Measurements from ENCODE around the gene EIF4ENIF1. TPM values are rescaled to one million over a fixed set of nuclear protein-coding genes. Genes with fewer than 3 reads are reported as not detected.

Gene EIF4ENIF1
- total RNA-seq, 1 donor from 2014 or later, result 31.5 TPM

DNA sequence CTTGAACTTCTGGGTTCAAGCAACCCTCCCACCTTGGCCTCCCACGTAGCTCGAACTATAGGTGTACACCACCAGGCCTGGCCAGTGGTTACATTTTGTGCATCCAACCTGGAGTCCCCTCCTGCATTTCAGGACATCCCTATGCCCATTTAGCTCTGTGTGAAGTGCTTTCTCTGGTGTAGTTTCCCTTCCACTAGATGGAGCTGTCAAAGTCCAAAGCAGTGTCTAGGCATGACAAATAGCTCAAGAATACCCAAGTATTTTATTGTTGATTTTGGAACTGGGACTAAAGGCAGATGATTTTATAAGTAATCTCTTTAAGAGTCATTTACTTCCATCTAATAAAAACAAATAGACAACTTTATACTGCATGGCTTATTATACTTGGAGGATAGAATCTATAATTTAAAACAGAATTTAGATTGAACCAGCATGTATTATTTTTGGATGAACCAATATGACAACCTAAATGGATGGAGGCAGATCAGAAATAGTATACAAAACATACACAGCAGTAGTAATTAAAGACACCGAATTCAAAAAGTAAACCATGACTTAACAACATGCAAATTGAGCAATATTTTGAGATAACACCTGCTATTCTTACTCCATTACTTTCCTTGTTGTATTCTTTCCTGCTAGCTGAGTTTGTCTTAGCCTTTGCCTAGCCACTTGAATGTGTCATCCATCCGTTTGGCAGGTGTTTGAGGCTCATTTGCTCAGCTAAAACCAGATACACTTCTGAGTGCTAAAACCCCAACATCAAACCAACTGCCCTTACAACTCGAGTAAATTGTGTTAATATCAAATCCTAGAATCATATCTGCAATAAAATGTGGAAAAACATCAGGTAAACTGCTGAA lies 37.7 kb downstream of the EIF4ENIF1 start:
- peaks cover 79% of the 10 kb centered on the region for H3K36me3 ChIP-seq
- intact Hi-C loops (cut with DNase I), result no loop called here
- H3K9me3 ChIP-seq, result no peaks in the 10 kb centered on the region
- TF ChIP-seq, protein P1, sequence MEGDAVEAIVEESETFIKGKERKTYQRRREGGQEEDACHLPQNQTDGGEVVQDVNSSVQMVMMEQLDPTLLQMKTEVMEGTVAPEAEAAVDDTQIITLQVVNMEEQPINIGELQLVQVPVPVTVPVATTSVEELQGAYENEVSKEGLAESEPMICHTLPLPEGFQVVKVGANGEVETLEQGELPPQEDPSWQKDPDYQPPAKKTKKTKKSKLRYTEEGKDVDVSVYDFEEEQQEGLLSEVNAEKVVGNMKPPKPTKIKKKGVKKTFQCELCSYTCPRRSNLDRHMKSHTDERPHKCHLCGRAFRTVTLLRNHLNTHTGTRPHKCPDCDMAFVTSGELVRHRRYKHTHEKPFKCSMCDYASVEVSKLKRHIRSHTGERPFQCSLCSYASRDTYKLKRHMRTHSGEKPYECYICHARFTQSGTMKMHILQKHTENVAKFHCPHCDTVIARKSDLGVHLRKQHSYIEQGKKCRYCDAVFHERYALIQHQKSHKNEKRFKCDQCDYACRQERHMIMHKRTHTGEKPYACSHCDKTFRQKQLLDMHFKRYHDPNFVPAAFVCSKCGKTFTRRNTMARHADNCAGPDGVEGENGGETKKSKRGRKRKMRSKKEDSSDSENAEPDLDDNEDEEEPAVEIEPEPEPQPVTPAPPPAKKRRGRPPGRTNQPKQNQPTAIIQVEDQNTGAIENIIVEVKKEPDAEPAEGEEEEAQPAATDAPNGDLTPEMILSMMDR (IDR thresholded peaks at IDR 0.05), result peak; percentile 40
- no peak overlapping the region for H3K4me3 ChIP-seq
- ATAC-seq (peak; percentile 59 to 75), DNase-seq (no peak)
- no peak overlapping the region for H3K27ac ChIP-seq
- no peaks in the 10 kb centered on the region for H3K4me1 ChIP-seq
- no peaks in the 10 kb centered on the region for H3K27me3 ChIP-seq (ENCODE audit: low read depth)

DNA sequence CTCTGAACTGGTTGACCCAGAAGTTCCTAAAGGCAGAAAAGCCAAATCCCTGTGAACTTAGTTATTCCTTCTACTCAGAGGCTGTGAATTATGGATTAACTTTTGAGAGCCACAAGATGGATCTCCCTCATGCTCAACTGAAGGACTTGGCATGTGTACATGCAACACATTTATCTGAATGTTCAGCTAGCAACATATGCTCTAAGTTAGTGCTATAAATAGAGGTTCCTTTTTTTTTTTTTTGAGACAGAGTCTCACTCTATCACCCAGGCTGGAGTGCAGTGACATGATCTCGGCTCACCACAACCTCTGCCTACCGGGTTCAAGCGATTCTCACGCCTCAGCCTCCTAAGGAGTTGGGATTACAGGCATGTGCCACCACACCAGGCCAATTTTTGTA lies 40.1 kb downstream of the EIF4ENIF1 start:
- H3K27ac ChIP-seq, result no peak overlapping the region
- intact Hi-C loops (cut with DNase I), result no loop called here
- no peak for DNase-seq
- H3K4me3 ChIP-seq, result no peak overlapping the region
- peaks cover 81% of the 10 kb centered on the region for H3K36me3 ChIP-seq
- no peaks in the 10 kb centered on the region for H3K4me1 ChIP-seq
- TF ChIP-seq, protein P1 (IDR thresholded peaks at IDR 0.05), result no peak
- no peak for ATAC-seq
- H3K27me3 ChIP-seq (ENCODE audit: low read depth), result no peaks in the 10 kb centered on the region
- no peaks in the 10 kb centered on the region for H3K9me3 ChIP-seq

DNA sequence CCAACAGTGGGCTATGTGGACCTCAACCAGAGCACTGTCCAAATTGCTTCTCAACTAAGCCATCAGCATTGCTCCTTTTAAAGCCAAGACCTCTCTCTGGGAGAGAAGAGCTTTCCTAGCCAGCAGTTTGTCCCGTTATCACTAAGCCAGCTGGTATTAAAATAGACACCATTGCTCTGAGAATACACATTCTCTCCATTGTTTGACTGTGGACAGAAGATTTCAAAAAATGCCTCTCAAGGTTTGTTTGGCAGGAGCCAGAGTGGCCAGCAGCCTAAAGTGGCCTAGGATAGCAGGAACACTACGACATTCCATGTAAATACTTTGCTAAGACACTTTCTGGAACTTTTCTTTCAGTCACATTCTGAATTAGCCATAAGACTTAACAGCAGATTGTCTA lies 41.3 kb downstream of the EIF4ENIF1 start:
- no peaks in the 10 kb centered on the region for H3K9me3 ChIP-seq
- ATAC-seq, result peak in 1 of 2 donors; percentile 29
- no peaks in the 10 kb centered on the region for H3K4me1 ChIP-seq
- H3K4me3 ChIP-seq, result no peak overlapping the region
- no peaks in the 10 kb centered on the region for H3K27me3 ChIP-seq (ENCODE audit: low read depth)
- H3K27ac ChIP-seq, result no peak overlapping the region
- H3K36me3 ChIP-seq, result peaks cover 81% of the 10 kb centered on the region
- TF ChIP-seq, protein P1 (IDR thresholded peaks at IDR 0.05), result no peak
- no peak for DNase-seq
- intact Hi-C loops (cut with DNase I), result no loop called here

DNA sequence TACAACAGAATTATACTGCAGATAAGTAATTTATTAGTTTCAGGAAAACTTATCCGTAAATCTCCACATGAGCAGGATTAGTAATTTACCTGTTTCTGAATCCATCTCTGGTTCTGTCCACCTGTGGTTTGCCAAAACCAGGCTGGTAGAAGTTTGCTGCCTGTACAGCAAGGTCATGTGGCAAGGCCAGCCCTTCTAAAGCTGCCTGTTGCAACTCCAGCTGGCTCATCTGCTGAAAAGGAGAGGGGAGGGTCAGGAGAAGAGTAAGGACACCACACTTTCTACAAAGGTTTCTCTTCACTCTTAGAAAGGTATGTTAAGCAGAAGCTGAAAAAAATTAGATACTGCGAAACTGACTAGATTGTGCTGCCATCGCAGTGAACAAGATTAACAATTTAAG lies 42.3 kb downstream of the EIF4ENIF1 start:
- H3K27me3 ChIP-seq (ENCODE audit: low read depth), result no peaks in the 10 kb centered on the region
- intact Hi-C loops (cut with DNase I), result no loop called here
- TF ChIP-seq, protein P1 (IDR thresholded peaks at IDR 0.05), result no peak
- H3K4me3 ChIP-seq, result no peak overlapping the region
- H3K4me1 ChIP-seq, result no peaks in the 10 kb centered on the region
- ATAC-seq (no peak), DNase-seq (no peak)
- no peaks in the 10 kb centered on the region for H3K9me3 ChIP-seq
- peaks cover 81% of the 10 kb centered on the region for H3K36me3 ChIP-seq
- no peak overlapping the region for H3K27ac ChIP-seq

DNA sequence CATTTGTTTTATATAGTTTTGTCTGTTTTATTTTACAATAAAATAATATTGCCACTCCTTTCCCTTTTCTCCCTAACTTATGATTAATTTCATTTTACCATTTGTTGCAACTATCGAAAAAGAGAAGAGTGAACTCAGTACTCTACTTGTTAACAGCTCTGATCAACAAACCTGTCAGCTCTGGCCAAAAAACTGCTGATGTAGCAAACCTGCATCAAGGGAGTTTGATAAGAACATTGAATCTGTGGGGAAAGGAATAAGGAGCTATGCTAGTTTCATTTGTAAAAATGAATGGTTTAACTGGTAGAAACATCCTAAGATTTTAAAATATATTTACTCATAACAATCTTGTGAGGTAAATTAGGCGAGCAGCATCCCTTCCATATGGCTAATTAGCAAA lies 42.9 kb downstream of the EIF4ENIF1 start:
- Histone ChIP-seq H3K4me3 (no peak overlapping the region), H3K4me1 (no peaks in the 10 kb centered on the region), H3K27me3 (ENCODE audit: low read depth) (no peaks in the 10 kb centered on the region), H3K27ac (no peak overlapping the region), H3K9me3 (no peaks in the 10 kb centered on the region), H3K36me3 (peaks cover 84% of the 10 kb centered on the region)
- TF ChIP-seq, protein P1 (IDR thresholded peaks at IDR 0.05), result no peak
- intact Hi-C loops (cut with DNase I), result no loop called here
- ATAC-seq (no peak), DNase-seq (no peak)

Data from lower lobe of right lung (tissue), 2 donors.